ENCODE results near the gene KLHDC3.

Gene KLHDC3

GRCh38 chr6:43026365-43026764 is 12.3 kb downstream of the KLHDC3 start:
- no peak for TF ChIP-seq ZBTB7A (IDR thresholded peaks at IDR 0.05; ENCODE audit: low read depth)
- TF ChIP-seq EP300 (IDR thresholded peaks at IDR 0.05; ENCODE audit: borderline replicate concordance) = no peak
- no peak for TF ChIP-seq FOXM1 (IDR thresholded peaks at IDR 0.05; ENCODE audit: borderline replicate concordance, low read depth)
- TF ChIP-seq TCF12 (IDR thresholded peaks at IDR 0.05; ENCODE audit: low read depth) = no peak
- no peak for TF ChIP-seq YY1 (IDR thresholded peaks at IDR 0.05; ENCODE audit: low read depth)
- no peak for TF ChIP-seq CEBPB (IDR thresholded peaks at IDR 0.05)
- no peak for TF ChIP-seq EGR1 (IDR thresholded peaks at IDR 0.05)
- TF ChIP-seq NFIC (IDR thresholded peaks at IDR 0.05) = no peak
- TF ChIP-seq REST (IDR thresholded peaks at IDR 0.05; ENCODE audit: low read depth) = no peak
- no peak for TF ChIP-seq MAX (IDR thresholded peaks at IDR 0.05)
- no peak for TF ChIP-seq CREB1 (IDR thresholded peaks at IDR 0.05; ENCODE audit: low read depth)
- TF ChIP-seq TAF1 (IDR thresholded peaks at IDR 0.05; ENCODE audit: low read depth) = no peak
- no peak for TF ChIP-seq TEAD4 (IDR thresholded peaks at IDR 0.05)
- TF ChIP-seq USF1 (IDR thresholded peaks at IDR 0.05) = no peak
- no peak for TF ChIP-seq RAD21 (IDR thresholded peaks at IDR 0.05; ENCODE audit: low read depth)

DNA sequence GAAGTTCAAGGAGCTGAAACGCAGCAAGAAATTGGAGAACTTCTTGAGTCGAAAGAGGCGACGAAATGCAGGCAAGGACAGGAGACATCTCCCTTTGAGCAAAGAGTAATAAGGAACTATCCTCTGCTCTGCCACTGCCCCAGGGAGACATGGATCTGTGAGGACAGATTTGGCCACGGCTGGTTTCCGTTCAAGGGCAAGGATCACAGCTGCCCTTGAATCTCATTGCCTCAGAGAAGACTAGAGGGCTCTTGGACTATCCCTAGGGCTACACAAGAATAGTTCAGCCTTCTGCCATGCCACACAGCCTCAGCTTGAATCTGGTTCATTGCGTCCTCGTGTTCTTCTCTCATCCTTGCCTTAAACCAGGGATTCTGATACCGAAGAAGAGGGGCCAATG is 15.1 kb downstream of the KLHDC3 start:
- TF ChIP-seq MAX (IDR thresholded peaks at IDR 0.05) = no peak
- no peak for TF ChIP-seq REST (IDR thresholded peaks at IDR 0.05; ENCODE audit: low read depth)
- no peak for TF ChIP-seq USF1 (IDR thresholded peaks at IDR 0.05)
- no peak for TF ChIP-seq FOXM1 (IDR thresholded peaks at IDR 0.05; ENCODE audit: borderline replicate concordance, low read depth)
- TF ChIP-seq TCF12 (IDR thresholded peaks at IDR 0.05; ENCODE audit: low read depth) = no peak
- TF ChIP-seq TEAD4 (IDR thresholded peaks at IDR 0.05) = no peak
- no peak for TF ChIP-seq TAF1 (IDR thresholded peaks at IDR 0.05; ENCODE audit: low read depth)
- TF ChIP-seq CEBPB (IDR thresholded peaks at IDR 0.05) = no peak
- no peak for TF ChIP-seq ZBTB7A (IDR thresholded peaks at IDR 0.05; ENCODE audit: low read depth)
- TF ChIP-seq NFIC (IDR thresholded peaks at IDR 0.05) = no peak
- TF ChIP-seq EP300 (IDR thresholded peaks at IDR 0.05; ENCODE audit: borderline replicate concordance) = no peak
- TF ChIP-seq EGR1 (IDR thresholded peaks at IDR 0.05) = no peak
- TF ChIP-seq YY1 (IDR thresholded peaks at IDR 0.05; ENCODE audit: low read depth) = no peak
- TF ChIP-seq CREB1 (IDR thresholded peaks at IDR 0.05; ENCODE audit: low read depth) = no peak
- TF ChIP-seq RAD21 (IDR thresholded peaks at IDR 0.05; ENCODE audit: low read depth) = no peak

- TF ChIP-seq CEBPB (IDR thresholded peaks at IDR 0.05) (no peak), YY1 (IDR thresholded peaks at IDR 0.05; ENCODE audit: low read depth) (no peak), USF1 (IDR thresholded peaks at IDR 0.05) (no peak), REST (IDR thresholded peaks at IDR 0.05; ENCODE audit: low read depth) (no peak), MAX (IDR thresholded peaks at IDR 0.05) (no peak), TEAD4 (IDR thresholded peaks at IDR 0.05) (no peak), TAF1 (IDR thresholded peaks at IDR 0.05; ENCODE audit: low read depth) (no peak), FOXM1 (IDR thresholded peaks at IDR 0.05; ENCODE audit: borderline replicate concordance, low read depth) (no peak), ZBTB7A (IDR thresholded peaks at IDR 0.05; ENCODE audit: low read depth) (no peak), RAD21 (IDR thresholded peaks at IDR 0.05; ENCODE audit: low read depth) (no peak), CREB1 (IDR thresholded peaks at IDR 0.05; ENCODE audit: low read depth) (no peak), EGR1 (IDR thresholded peaks at IDR 0.05) (no peak), TCF12 (IDR thresholded peaks at IDR 0.05; ENCODE audit: low read depth) (no peak), EP300 (IDR thresholded peaks at IDR 0.05; ENCODE audit: borderline replicate concordance) (no peak), NFIC (IDR thresholded peaks at IDR 0.05) (no peak)
Observed at GRCh38 chr6:43032326-43032725, 18.3 kb downstream of the KLHDC3 start.

Data from Ishikawa (cell line).